GM21528 (cell line): ENCODE data around the gene IGF2BP2.
"Not testable (repeated sequence)": the region's sequence is repeated elsewhere in the genome, so short reads cannot be mapped to it uniquely, and the experiment has no call there.

ENCODE experiments used
- ATAC-seq: cut with Tn5 transposase; IDR thresholded peaks from one replicate; pipeline ENCODE4 v1.9.1; 2021; ENCODE audit warnings: mild to moderate bottlenecking, moderate library complexity; ENCODE audit not compliant: unreplicated experiment, low FRiP score

The IGF2BP2 gene

GRCh38 chr3:185768578-185768982 is 56.3 kb downstream of the IGF2BP2 start:
- ATAC-seq, result not testable (repeated sequence)

DNA sequence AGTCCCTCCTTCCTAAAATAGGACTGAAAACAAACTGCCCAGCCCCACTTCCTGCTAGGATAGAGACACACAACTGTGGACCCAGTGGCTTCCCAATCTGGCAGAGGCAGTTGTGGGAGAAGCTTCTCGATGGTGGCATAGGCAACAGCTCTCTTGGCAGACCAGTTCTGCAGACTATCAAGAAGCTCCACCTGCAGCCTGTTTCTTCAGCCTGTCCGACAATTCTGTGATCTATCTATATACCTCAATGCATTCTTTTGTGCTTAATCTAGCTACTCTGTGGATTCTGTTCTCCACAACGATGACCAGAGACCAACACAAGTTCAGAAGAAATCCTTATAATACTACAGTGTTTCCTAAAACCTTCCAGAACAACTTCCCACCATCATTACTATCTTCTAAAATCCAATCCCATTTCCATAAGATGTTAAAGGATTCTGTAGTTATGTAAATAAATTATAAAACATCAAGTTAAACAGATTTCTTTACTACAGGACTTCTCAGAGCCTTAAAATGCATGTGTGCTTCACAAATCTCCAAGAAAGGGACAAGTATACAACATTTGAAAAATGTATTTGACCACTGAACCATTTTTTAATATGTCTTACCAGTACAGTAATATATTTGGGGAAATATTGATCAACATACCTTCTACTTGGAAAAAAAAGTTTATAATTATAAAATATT is 57.7 kb downstream of the IGF2BP2 start:
- ATAC-seq, result no peak

- ATAC-seq, result no peak
These were observed 58.4 kb downstream of the IGF2BP2 start for GRCh38 chr3:185766329-185767001.

- no peak for ATAC-seq
These were observed 59.9 kb downstream of the IGF2BP2 start for GRCh38 chr3:185764980-185765370.

- ATAC-seq, result no peak
These were observed 60.5 kb downstream of the IGF2BP2 start for GRCh38 chr3:185764163-185764979.

- ATAC-seq, result no peak
These were observed 61.4 kb downstream of the IGF2BP2 start for GRCh38 chr3:185763347-185764005.

- ATAC-seq, result no peak
These were observed 64.3 kb downstream of the IGF2BP2 start for GRCh38 chr3:185760550-185760949.

DNA sequence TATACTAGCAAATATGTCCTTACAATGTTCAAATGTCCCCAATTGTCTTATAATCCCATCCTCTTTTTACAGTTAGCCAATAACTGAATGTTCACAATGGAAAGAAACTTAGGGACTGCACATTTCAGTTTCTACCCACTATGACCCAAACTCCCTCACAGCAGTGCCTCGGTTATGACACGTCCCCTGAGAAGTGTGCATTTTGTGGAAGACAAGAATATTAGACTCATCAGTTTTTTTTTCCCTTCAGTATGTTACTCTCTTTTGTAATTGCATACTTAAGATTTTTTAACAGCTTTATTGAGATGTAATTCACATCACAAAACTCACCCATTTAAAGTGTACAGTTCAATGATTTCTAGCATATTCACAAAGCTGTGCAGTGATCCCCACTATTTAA is 64.8 kb downstream of the IGF2BP2 start:
- no peak for ATAC-seq

- ATAC-seq, result no peak
These were observed 65.3 kb downstream of the IGF2BP2 start for GRCh38 chr3:185759512-185759911.

GRCh38 chr3:185758912-185759311 is 65.9 kb downstream of the IGF2BP2 start:
- no peak for ATAC-seq

DNA sequence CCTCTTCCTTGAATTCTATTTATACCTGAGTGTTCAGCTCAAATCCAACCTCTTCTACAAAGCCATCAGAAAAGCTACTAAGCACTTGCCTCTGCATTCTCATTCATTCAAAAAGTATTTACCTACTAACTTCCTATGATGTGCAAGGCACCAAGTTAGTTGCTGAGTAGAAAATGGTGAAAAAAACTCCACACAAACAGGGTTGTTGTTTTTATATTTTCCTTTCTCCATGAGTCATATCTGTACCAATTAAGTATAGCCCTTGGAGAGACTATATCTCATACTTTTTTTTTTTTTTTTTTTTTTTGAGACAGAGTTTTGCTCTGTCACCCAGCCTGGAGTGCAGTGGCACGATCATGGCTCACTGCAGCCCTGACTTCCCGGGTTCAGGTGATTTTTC is 67.7 kb downstream of the IGF2BP2 start:
- ATAC-seq, result no peak

DNA sequence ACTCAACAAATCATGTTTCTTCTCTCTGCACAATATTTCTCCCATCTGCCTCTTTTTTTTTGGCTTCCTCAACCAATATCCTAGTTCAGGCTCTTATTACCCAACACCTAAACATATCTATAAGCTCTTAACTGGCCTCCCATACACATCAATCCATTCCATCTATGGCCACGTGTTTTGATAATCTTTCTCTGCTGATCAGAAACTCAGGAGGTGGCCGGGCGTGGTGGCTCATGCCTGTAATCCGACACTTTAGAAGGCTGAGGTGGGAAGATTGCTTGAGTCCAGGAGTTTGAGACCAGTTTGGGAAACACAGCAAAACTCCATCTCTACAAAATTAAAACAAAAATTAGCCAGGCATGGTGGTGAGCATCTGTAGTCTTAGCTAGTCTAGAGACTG is 68.4 kb downstream of the IGF2BP2 start:
- no peak for ATAC-seq

- no peak for ATAC-seq
These were observed 69.9 kb downstream of the IGF2BP2 start for GRCh38 chr3:185754920-185755319.

GRCh38 chr3:185753354-185753753 is 71.5 kb downstream of the IGF2BP2 start:
- no peak for ATAC-seq

GRCh38 chr3:185750702-185751101 is 74.1 kb downstream of the IGF2BP2 start:
- ATAC-seq, result no peak

DNA sequence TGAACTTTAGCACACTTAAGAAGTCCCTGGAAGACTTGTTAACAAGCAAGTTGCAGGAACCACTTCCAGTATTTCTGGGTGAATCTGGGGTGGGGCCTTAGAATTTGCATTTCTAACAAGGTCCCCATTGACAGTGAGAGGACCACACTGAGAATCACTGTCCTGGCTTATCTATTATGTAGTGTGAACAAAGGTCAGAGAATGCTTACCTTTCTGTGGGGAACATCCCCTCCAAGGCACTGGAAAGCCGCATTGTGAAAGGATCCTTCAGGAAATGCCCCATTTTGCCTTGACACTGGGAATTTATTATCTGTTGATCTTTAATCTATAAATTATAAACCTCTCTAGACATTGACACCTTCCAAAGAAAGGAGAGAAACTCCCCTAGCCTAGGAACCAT is 74.8 kb downstream of the IGF2BP2 start:
- ATAC-seq, result no peak

DNA sequence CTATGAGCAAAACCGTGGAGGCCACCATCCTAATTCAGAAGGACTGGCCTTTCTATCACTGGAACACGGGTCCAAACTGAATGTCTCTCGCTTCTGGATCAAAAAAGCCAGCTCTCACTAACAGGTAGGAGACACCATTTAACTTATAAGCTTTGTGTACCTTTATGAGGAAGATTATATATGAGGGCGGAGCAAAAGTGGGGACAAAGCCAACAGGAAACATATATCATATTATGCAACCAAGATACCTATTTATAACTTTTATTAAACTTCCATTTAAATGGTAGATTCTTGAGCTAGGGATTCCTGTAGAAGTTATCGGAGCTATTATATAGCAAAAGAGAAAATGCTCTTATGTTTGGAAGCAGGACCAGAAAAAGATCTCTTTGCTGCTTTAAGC is 78.4 kb downstream of the IGF2BP2 start:
- no peak for ATAC-seq

GRCh38 chr3:185744997-185745843 is 79.6 kb downstream of the IGF2BP2 start:
- no peak for ATAC-seq

GRCh38 chr3:185741586-185741985 is 83.3 kb downstream of the IGF2BP2 start:
- ATAC-seq, result no peak

- ATAC-seq, result no peak
These were observed 84.7 kb downstream of the IGF2BP2 start for GRCh38 chr3:185740133-185740532.
